SW480 (cell line): Measurements from ENCODE around the gene DUOX1.
"Not testable (repeated sequence)": the region's sequence is repeated elsewhere in the genome, so short reads cannot be mapped to it uniquely, and the experiment has no call there.

ENCODE experiments used
- DNase-seq: peaks from one replicate; pipeline ENCODE4 v3.0.0-alpha.2; 2016; ENCODE audit warnings: low spot score

DUOX1 gene

DNA sequence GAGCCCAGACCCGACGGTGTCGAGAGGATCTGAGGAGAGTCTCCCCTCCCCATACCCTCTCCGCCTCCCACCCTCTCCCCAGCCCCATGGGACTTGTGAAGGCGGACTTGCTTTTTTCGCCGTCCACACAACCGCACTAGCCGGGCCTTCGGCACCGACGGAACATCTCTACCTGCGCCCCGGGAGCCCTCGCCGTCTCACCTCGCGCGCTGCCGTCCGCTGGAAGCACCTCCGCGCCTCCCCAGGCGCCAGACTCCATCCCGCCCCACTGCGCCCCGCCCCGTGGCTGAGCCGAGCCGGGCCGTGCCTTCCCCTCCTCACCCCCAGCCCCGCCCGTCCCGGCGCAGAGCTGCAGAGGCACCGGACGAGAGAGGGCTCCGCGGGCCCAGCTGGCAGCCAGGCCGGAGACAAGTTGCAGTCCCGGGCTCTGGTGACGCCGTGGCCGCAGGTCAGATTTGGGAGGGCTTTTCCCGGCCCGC lies at the start of gene DUOX1, which contains the start of gene DUOXA1:
Gene DUOX1, plus strand, starts transcription at position 344 of the 479 bp plus-strand sequence. CDS start 1,973 bp downstream, outside the sequence.
Gene DUOXA1, minus strand, starts transcription at position 229 of the 479 bp plus-strand sequence. CDS start 6,865 bp downstream, outside the sequence.
- DNase-seq, result no peak

DNA sequence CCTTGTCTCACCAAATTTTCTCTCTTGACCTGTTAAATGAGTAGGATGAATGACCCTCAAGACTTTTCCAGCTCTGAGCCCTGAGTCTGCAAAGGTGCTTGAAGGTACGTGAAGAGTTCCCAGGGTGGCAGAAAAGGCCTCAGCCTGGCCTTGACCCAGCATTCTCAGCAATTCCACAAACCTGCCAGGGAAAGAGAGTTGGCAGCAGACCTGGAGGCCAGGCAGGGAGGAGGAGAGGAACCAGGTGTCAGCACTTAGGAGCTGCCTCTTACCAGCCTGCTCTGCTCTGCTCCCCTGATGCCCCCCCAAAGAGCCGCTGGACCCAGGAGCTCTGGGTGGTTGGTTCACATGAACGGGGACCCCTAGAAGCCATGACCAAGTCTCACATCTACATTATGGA lies 49.2 kb upstream of the DUOX1 start:
- not testable (repeated sequence) for DNase-seq

DNA sequence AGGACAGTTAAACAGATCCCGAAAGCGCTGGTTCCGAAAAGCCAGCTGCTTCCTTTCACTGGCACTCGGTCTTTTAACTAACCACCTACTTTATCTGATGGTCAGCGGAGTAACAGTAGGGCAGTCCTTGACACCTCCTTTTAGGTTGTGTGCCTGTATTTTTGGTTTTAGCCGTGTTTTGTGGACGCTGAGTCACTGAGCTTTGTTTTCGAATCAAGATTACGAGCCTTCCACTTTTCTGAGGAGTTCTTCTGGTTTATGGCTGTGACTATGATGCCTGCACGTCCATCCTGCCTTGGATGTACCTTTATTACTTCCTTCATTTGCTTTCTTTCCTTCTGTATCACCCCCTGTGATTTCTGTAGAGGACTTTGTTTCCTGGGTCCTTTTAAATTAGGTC lies 47.4 kb upstream of the DUOX1 start:
- not testable (repeated sequence) for DNase-seq

DNA sequence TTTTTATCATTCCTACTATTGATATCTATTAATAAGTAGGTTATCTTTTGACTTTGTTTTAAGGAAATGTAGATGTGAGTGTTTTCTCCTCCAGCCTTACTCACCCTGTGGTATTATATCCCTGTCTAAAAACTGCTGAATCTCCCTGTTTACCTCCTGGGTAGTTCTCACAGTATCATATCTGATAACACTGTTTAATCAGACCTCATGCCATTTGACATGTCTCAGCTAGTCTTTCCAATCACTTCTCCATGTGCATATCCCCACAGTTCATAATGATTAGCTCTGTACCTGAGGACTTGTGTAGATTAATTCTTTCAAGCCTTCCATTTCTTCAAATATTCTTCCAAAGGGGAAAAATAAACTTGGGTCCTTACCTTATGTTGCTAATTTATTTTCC lies 46.6 kb upstream of the DUOX1 start:
- no peak for DNase-seq

DNA sequence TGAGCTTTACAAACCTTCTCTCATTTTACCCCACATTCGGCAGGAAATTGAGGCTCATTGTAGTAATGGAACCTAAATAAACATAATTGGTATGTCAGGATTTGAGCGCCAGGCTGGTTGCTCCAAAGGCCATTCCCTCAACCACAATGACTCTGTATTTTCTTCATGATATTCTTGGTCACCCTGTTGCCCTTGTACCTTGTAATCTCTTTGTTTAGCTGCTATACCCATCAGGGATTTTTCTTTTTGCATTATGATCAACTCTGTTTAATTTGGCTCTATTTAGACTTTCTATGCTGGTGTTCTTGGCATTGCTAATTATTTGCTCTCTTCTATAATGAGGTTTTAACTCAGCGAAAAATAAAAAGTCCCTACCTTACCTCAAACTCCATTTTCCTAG lies 45.6 kb upstream of the DUOX1 start:
- no peak for DNase-seq

DNA sequence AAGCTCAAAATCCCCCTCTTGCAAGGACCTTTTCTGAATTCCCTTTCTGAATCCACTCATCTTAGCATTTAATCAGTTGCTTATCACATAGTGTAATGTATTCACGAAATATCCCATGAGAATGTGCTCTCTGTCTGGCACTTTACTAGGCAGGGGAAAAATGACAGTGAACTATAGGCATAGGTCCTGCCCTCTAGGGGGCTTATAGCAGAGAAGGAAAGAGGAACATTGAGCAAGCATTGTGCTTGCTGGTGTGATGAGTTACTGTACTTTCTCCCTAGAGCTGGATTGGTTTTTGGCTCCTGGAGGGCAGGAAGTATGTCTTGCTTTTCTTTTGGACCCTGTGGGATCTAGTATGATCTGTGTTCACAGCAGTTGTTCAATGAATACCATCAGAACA lies 42.3 kb upstream of the DUOX1 start:
- no peak for DNase-seq

DNA sequence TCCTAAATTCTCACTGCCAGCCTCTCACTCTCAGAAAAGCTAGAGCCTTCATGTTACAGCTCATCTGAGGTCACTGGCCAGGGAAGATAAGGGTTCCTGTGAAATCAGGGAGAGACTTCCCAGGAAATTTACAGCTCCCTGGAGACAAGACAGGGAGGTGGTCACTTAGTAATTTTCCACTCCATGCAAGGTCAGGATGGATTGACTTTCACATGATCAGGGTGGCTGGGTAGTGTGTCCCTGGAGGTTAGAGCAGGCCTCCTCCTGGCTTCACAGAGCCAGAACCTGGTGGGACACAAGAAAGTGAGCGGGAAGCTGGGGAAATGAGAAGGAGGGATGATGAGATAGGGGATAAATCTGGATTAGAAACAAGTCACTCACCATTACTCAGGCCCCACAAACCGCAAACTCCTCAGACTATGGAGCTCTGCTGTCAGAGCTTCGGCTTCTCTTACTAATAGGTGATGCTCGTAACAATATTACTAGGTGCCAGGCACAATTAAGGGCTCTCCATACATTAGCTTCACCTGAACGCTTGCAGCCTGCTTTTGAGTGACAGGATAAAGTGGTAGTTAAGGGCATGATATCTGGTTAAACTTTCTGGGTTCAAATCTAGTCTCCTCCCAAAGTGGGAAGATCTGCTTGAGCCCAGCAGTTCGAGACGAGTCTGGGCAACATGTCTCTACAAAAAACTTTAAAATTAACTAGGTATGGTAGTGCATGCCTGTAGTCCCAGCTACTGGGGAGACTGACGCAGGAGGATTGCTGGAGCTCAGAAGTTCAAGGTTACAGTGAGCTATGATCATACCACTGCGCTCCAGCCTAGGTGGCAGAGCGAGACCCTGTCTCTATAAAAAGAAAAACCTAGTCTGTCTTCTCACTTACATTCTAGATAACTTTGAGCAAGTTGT lies 40.7 kb upstream of the DUOX1 start:
- DNase-seq, result no peak

DNA sequence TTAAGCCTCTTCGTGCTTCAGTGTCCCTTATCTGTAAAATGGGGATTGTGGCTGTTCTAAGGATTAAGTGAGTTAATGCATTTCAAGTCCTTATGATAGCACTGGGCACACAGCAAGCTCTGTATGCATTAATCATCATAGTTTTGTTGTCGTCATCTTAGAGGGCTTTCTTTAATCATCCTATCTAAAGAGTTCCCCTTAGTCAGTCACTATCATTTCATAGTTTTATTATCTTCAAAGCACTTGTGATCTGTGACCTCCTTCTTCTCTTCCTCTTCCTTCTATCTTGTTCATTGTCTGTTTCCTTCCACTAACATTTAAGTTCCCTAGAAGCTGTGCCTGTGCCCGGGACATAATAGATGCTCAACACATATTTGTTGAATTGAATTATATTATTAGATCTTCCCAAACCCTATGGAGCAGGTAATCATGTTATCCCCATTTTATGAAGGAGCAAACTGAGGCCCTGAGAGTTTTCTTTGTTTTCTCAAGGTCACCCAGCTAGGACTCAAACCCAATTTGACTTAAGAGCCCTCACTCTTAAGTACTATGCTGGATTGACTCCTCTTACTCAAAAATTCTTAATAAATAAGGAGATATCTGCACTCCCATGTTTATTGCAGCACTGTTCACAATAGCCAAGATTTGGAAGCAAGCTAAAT lies 40.0 kb upstream of the DUOX1 start:
- DNase-seq, result no peak

DNA sequence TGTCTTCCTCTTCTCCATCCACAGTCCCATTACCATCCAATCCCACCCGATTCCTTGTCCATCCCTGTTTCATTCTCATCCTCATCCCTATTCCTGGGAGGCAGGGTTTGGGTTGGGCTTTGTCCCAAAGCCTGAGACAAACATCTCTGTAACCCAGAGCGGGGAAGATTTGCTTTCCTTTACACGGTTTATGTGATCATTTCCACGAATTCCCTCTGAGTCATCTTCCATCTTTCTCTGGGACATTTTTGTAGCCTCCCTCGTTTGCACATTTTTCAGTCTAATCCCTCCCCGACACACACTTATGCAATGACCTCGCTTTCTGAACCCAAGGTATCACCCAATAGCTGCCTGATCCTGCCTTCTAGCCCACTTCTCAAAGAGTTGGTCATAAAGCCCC lies 38.6 kb upstream of the DUOX1 start:
- DNase-seq, result no peak

DNA sequence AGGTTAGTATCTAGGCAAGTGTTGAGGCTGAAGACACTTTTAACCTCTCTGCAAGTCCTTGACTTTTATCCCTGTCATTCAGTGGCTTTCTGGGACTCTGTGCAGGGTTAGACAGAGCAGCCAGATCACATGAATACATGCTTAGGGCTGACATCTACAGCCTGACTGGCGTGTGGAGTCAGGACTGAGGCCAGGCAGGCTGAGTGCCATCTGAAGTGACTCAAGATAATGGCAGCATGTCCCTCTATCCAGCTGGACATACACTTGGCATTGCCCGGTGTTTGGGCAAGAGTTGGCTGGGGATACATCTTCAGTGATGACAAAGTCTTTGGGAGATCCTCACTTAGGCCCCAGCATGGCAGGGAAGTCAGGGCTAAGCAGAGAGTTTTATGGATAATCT lies 38.2 kb upstream of the DUOX1 start:
- no peak for DNase-seq

DNA sequence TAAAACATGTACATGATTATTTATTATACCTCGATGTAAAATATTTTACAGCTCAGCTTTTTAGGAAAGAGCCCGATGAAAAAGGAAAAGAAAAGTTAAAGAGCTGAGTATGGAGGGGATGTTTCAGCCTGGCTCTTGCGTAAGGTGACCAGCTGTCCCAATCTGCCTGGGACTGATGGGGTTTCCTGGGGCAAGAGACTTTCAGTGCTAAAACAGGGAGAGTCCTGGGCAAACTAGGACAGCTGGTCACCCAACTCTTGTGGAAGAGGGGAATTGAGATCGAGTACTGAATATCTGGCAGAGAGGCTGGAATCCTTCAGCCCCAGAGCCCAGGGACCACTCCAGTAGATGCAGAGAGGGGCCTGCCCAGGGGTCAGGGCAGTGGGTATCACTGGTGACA lies 36.8 kb upstream of the DUOX1 start:
- DNase-seq, result no peak

DNA sequence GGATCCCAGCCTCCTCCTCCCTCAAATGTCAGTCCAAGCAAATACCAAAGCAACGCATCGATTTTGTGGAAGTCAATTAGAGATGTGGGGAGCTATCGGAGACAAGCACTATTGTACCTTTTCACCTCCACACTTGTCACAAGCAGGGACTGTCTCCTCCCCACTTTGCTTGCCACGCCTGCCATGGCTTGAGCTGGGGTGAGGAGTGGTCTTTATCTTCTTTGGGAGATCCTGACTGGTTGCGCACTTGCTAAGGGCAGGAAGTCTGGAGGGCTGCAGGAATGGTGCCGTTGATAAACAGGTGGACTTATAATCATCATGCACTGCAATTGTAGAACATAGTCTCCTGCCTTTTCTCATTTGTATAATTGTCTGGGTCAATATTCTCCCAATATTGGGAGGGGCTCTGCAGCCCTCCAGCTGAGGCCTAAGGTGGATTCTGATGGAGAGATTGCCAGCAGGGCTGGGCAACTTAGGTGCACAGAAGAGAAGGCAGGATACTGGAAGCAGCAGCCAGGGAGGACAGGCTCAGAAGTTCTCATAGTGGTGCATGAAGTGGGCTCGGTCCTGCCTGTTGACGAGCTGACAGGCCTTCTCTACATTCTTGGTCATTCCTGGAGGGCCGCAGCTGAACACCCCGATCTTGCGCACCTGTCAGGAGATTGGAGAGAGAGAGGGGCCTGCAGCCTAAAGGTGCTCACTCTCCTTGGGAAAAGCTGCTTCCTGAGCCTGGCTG lies 36.0 kb upstream of the DUOX1 start:
- DNase-seq, result no peak

DNA sequence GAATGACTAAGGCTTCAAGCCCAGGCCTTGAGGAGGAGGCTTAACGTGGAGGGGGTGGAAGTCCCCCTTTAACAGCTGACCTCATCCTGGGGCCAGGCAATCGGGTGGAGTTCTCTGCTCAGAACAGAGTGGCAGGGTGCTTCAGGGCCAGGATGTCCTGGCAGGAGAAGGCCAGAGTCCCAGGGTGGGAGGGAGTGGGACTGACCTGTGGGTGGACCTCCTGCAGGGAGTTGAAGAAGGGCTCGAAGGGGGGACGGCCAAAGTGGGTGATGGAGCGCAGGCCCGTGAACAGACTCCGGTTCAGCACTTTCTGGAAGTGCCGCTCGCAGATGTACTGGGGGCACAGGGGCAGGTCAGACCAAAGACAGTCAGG lies 35.5 kb upstream of the DUOX1 start:
- DNase-seq, result no peak

DNA sequence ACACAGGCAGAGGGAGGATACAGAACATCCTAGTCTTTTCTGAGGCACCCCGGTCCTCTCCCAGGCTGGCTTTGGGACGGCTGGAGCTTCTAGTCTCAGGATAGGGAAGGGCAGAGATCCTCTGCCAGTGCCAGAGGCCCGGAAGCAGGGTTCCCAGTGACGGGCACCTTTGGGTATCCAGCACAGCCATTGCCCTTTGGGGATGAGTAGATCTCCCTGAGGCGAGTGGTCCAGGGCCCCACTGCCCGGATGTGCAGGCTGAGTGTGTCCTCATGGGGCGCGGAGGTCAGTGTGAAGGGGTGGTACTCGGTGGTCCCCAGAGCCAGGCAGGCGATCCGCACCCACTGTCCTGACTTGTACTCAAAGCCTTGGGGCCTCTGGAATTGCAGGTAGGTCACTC lies 34.1 kb upstream of the DUOX1 start:
- no peak for DNase-seq

DNA sequence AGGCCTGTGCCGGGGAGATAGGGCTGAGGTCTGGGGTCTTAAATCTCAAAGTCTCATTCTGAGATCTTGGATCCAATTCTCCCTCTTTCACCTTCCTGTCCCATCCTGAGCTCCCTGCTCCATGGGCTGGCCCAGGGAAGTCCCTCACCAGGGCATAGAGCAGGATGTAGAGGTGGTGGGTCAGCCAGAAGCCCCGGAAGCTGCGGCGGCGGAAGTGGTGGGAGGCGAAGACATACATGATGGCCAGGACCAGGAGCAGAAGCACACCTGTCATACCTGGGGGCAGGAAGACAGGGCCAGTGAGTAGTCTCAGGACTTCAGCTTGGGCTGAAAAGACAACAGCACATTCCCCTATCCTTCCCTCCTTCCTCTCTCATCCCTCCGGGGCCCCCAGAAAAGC lies 32.3 kb upstream of the DUOX1 start:
- DNase-seq, result no peak

DNA sequence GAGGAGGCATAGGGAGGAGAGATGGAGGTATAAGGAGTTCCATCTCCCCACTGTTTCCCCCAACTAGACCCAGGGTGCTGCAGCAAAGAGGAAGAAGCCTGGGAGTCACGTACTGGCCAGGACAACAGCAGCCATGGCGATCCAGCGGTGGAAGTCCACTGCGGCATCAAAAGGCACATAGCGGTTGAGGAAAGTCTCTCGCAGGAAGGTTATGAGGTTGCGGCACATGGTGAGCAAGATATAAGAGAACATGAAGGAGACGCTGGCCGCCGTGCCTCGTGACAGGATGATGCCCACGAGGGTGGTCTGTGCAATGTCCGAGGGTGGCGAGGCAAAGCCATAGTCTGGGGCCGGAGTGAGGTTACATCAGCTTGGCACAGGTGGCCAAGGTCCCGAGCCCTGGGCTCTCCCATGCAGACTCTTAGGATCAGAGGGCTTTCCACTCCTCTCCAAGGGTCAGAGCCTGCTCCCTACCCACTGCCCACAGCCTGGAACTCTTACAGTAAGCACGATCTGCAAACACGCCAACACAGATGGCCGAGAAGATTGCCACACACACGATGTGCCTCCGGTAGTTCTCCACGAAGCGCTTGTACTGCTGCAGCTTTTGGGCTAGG lies 30.1 kb upstream of the DUOX1 start:
- DNase-seq, result no peak

DNA sequence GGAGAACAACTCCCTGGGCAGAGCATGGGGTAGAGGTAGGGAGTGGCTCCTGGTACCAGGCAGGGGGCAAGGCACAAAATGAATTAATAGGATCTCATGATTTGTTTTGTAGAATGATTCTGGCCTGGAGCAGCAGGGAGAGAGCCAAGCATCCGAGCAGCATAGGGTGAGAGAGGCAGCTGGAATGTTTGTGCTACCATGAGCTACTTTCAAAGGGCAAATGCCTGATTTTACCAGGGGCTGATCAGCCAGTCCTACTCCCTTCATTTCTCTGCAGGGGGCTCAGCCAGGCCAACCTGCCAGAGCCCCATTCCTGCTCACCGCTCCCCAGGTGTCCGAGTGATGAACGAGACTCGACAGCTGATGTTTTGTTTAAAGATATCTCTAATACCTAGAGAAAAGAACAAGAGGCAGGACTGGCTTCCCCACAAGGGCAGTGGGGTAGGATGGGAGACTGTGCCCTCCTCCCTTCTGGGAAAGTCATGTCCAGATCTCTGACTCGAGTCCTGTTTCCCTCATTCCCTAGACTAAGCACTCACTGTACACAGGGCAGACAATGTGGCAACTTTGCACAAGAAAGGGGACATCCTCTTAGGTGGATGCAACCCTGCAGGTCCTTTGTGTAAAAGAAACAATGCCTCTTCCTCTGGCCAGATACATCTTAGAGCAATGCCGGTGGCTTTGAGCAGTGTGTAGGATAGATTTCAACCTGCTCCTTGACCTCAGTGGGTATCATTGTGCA lies 28.7 kb upstream of the DUOX1 start:
- DNase-seq, result no peak

DNA sequence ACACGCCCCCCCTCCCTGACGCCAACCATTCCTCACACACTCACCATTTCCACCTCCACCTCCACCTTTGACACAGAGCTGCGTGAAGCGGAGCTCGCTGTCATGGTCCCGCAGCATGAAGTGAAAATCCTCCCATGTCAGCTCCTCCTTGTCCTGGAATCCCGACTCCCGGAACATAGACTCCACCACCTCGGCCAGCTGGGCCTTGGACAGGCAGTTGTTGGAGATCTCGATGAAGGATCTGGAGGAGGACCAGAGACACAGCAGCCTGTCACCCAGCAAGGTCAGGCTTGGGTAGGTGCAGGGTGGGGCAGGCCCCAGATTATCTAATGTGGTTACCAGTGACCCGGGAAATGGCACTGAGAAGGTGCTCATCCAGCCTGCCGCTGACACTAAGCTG lies 28.0 kb upstream of the DUOX1 start:
- no peak for DNase-seq

DNA sequence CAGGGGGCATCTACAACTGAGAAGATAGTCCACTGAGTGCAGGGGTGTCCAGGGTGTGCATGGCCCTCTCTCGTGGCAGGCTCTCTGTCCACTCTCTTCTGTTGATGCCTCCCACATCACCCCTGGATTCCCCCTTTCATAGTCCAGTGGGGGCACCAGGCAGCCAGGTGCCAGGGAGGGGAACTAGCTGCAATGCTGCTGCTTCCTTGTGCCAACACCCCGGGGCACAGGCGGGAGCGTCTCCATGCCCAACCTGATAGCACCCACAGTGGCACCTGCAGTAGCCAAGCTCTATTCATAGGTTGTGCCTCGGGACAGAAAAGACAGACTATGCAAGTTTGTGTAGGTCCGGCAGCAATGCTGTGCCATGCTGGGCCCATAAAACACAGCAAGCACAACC lies 27.6 kb upstream of the DUOX1 start:
- no peak for DNase-seq

DNA sequence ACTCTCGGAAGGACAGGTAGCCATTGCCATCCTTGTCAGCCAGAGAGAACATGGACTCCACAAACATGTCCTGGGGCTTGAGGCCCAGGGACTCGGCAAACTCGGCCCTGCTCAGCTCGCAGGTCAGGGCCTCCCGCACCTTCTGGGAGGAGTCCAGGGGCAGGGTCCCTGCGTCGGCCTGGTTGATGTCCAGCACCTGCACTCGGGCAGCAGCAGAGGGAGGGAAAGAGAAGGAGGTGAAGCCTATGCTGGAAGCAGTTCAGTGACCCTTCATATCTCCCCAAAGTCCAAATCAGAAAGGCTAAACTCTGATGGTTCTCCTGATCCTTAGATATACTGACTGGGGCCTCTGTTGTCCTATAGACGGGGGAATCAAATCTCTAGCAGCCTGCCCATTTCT lies 25.6 kb upstream of the DUOX1 start:
- not testable (repeated sequence) for DNase-seq

DNA sequence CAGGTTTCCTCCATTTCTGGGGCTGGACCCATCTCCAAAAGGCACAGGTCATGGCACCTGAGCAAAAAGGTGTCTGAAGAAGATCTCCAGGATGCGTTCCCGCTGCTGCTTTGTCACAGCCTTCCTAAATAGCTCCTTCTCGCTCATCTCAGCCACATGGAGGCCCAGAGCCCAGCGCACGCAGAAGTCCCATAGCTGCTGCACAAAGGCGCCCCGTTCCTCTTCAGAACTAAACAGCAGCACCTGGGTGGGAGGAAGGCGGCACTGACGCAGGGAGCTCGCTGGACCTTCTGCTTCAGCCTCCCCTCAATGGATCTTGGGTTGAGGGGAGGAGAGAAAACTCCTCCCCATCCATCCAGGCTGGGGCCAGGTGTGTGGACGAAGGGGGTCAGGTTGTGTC lies 24.2 kb upstream of the DUOX1 start:
- no peak for DNase-seq
